ENCODE results near the gene HMOX1.

HMOX1 gene

GRCh38 chr22:35413624-35414023, 32.7 kb downstream of the HMOX1 start:
- H3K4me3 ChIP-seq (replicated peaks; ENCODE audit: low read depth, low read length), result no peak overlapping the region
- no peak for DNase-seq (ENCODE audit: extremely low read depth, low read depth)
- no peak for TF ChIP-seq CTCF (IDR thresholded peaks at IDR 0.05; ENCODE audit: low read depth, low read length, missing control alignments)

GRCh38 chr22:35417606-35418005, 36.7 kb downstream of the HMOX1 start:
- no peak overlapping the region for H3K4me3 ChIP-seq (replicated peaks; ENCODE audit: low read depth, low read length)
- no peak for TF ChIP-seq CTCF (IDR thresholded peaks at IDR 0.05; ENCODE audit: low read depth, low read length, missing control alignments)
- no peak for DNase-seq (ENCODE audit: extremely low read depth, low read depth)

GRCh38 chr22:35418088-35418487, 37.2 kb downstream of the HMOX1 start:
- DNase-seq (ENCODE audit: extremely low read depth, low read depth), result no peak
- TF ChIP-seq CTCF (IDR thresholded peaks at IDR 0.05; ENCODE audit: low read depth, low read length, missing control alignments), result no peak
- H3K4me3 ChIP-seq (replicated peaks; ENCODE audit: low read depth, low read length), result no peak overlapping the region

GRCh38 chr22:35418731-35419130, 37.8 kb downstream of the HMOX1 start:
- no peak for DNase-seq (ENCODE audit: extremely low read depth, low read depth)
- TF ChIP-seq CTCF (IDR thresholded peaks at IDR 0.05; ENCODE audit: low read depth, low read length, missing control alignments), result no peak
- no peak overlapping the region for H3K4me3 ChIP-seq (replicated peaks; ENCODE audit: low read depth, low read length)

GRCh38 chr22:35419756-35420155, 38.9 kb downstream of the HMOX1 start:
- no peak for DNase-seq (ENCODE audit: extremely low read depth, low read depth)
- TF ChIP-seq CTCF (IDR thresholded peaks at IDR 0.05; ENCODE audit: low read depth, low read length, missing control alignments), result no peak
- H3K4me3 ChIP-seq (replicated peaks; ENCODE audit: low read depth, low read length), result no peak overlapping the region

GRCh38 chr22:35421121-35421520, 40.2 kb downstream of the HMOX1 start:
- no peak for TF ChIP-seq CTCF (IDR thresholded peaks at IDR 0.05; ENCODE audit: low read depth, low read length, missing control alignments)

GRCh38 chr22:35422145-35422544, 41.2 kb downstream of the HMOX1 start:
- no peak overlapping the region for H3K4me3 ChIP-seq (replicated peaks; ENCODE audit: low read depth, low read length)
- no peak for DNase-seq (ENCODE audit: extremely low read depth, low read depth)
- TF ChIP-seq CTCF (IDR thresholded peaks at IDR 0.05; ENCODE audit: low read depth, low read length, missing control alignments), result no peak

More at GRCh38 chr22:35421121-35421520, 40.2 kb downstream of the HMOX1 start:
- H3K4me3 ChIP-seq (replicated peaks; ENCODE audit: low read depth, low read length), result no peak overlapping the region
- DNase-seq (ENCODE audit: extremely low read depth, low read depth), result no peak

All from HFF-Myc (cell line).